NCI-H460 (cell line): ENCODE measurements around the gene KAZN. TPM values are rescaled to one million over a fixed set of nuclear protein-coding genes. Genes with fewer than 3 reads are reported as not detected.

Experiments
- DNase-seq: peaks from one replicate; pipeline ENCODE4 v3.0.0-alpha.2; 2016; ENCODE audit warnings: low read depth; ENCODE audit errors: extremely low read depth
- total RNA-seq: library from RNA; depleted of rRNA; stranded (reverse); fragments of >200 nt; shearing (Covaris generic); gene quantifications from 2 replicates; pipeline ENCODE4 v1.2.3, GENCODE V29; 2014

Gene KAZN
- total RNA-seq, 1 experiment from 2014 or later = 1.9 TPM

- no peak for DNase-seq
Measured at GRCh38 chr1:15110128-15110866, 511.8 kb downstream of the KAZN start.

DNA sequence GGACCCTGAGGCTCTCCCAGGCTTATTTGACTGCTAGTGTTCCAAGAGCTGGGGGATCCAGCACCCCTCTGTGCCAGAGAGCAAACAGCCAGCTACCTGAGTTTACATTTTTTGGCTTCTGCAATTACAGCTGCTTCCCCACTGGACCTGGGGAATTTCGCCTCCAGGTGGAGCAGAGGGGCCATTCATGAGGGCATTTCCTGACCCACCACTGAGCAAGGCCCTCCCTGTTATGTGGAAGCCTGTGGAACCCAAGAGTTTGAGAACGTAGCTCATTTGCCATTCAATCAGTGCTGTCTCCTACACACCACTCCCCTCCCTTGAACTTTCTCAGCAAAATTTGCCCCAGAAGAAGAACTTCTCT lies 512.4 kb downstream of the KAZN start:
- no peak for DNase-seq

DNA sequence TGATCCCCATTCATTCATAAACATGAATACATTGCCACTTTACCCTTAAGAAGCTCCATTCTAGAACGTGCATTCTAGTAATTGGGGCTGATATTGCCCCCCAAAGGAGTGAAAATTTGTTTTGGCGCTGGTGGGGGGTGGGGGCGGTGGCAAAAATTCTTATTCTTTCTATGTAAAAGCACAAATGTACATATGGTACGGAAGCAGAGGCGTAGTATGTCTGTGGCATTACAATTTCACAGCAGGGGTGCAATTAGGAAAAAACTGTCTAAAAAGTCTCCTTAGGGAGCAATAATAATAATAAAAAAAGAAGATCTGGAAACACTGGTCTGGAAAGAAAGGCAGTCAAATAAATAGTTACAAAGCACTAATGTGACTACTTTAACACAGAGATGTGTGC lies 514.7 kb downstream of the KAZN start:
- DNase-seq = no peak

DNA sequence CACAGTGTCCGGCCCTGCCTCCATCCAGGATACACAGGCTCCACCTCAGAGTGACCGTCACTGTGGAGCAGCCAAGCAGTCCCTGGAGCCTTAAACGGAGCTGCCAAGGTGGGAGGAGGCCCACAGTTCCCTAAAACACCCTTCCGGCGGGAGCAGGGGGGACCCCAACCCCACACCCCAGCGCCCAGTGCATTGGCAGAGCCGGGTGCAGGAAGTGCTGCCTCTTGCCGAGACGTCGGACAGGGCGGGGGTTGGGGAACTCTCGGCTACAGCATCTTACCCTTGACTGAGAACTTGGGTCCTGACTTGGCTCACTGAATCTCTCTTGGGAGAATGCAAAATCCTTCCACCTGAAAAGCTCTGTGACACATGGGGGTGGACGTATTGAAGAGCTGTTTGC lies 516.4 kb downstream of the KAZN start:
- no peak for DNase-seq

DNA sequence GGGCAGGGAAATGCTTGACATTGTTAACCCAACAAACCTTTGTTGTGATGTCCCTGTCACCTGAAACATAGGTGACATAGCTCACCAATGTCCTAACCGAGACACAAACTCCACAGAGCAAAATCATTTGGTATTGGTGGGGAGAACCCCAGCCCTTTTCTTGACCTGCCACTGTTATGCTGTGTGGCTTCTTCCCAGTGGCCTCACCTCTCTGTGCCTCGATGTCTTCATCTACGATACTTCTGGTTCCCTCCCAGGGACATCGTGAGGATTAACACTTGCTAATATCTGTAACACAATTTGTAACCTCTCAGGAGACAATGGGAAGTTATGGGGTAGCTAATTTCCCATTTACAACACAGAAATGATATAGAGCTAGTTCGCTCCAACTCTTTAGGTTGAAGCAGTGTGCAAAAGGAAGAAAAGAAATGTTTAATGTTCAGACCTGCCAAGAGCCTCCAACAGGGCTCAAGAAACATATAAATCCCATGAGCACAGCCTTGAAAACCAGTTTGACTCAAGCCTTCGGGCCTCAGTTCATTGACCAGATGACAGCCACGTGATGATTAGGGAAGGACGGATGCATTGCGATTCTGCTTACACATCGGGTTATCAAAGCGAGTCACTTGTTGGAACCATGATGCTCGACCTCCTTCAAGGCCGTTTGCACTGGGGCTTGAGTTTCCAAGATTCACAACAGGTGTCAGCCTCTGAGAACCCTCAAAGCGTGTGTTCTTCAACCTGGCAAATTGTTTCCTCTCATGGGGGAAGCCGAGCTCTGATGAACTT lies 517.3 kb downstream of the KAZN start:
- DNase-seq = no peak

DNA sequence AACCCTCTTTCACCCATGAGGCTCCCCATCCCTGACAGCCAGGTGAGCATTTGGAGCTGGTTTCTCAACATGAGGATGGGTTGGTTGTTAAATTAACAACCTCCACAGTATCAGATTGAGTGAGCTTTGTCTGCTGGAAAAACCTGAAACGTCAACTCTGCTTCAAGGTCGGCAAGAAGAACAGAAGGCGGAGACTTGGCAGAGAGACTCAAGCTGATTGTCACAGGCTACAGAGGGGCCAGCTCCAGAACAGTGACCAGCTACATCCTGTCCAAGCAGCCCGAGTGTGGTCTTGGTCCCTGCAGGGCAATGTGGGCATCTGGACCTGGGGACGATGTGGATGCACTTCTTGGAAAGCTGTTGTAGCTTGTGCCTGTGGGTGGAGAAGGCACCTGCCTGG lies 518.5 kb downstream of the KAZN start:
- no peak for DNase-seq

DNA sequence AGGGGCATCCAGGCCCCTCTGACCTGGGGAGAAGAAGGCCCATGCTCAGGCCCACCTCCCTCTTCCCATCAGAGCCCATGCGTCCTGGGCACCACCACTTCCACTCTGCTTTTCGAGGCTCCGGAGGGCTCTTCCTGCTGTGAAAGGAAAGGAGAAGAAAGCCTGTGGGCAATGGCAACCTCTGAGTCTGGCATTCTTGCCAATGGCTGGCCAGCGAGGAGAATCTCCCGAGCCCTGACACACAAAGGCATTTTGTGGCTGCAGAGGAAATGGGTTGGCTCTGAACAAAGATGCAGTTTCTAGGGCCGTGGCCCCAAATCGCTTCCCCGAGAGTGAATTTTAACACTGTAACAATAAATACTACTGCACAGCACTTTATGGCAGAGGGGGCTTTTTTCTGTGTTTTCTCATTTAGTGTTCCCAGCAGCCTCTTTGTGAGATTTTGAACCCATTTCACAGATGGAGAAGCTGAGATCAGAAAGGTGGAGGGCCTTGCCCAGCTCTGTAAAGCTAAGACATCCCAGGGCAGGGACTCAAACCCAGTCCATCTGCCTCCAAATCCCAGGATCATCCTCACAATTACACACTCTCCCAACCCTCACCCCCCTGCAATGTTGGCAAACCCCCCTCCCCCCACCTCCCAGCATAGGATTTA lies 519.3 kb downstream of the KAZN start:
- no peak for DNase-seq

DNA sequence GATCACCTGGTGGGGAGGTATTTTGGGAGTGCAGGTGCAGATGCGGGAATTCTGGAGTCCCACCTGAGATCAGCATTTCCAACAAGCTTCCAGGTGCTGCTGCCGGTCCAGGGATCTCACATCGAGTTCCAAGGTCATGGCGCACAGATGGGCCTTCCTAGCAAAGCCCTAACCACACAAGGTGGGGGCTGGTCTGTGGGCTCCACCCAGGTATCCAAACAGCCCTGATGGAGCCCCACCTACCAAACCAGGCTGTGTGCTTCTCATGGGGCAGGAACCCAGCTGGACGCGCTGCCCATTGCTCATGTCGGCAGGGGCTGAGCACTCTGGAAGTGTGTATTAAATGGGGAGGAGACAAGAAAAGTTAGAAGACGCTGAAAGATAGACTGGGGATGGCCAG lies 520.1 kb downstream of the KAZN start:
- no peak for DNase-seq

- no peak for DNase-seq
Measured at GRCh38 chr1:15120251-15120945, 521.9 kb downstream of the KAZN start.

DNA sequence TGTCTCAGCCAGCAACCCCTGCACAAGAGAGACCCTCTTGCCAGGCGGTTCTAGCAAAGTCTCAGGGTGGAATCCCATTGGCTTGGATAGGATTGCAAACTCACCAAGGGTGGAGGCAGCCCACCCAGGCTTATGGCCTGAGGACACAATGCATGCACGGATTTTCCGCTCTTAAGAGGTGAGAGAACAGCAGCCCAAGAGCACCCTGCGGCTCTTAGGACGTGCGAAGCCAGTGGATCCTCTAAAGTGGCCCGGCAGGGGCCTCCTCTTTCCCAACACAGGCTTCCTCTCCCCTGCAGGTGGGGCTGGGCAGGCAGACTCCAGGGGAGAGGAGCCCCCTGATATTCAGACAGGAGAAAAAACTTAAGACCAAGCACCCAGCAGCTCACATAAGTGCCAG lies 523.8 kb downstream of the KAZN start:
- no peak for DNase-seq

- DNase-seq = no peak
Measured at GRCh38 chr1:15123270-15123669, 524.8 kb downstream of the KAZN start.

- no peak for DNase-seq
Measured at GRCh38 chr1:15123925-15124324, 525.4 kb downstream of the KAZN start.

GRCh38 chr1:15124362-15125100 lies 526.0 kb downstream of the KAZN start:
- DNase-seq = no peak

DNA sequence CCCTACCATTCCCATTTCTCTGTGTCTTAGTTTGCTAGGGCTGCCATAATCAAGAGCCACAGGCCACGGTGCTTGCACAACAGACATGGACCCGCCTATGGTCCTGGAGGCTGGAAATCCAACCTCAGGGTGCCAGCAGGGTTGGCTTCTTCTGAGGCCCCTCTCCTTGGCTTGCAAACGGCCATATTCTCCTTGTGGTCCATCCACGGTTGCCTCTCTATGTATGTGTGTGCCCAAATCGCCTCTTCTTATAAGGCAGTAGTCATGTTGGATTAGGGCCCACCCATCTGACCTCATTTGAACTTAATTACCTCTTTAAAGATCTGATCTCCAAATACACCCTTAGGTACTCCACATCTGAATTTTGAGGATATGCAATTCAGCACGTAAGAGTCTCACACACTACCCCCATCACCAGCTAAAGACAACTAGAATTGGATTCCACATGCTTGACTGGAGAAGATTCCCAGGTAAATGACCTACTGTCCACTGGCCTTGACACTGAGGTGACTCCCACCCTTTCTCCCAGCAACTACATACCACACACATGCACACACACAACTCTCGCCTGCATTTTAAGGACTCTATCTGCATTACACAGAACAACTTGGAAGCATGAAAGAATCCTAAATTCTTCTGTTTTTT lies 526.7 kb downstream of the KAZN start:
- DNase-seq = no peak

GRCh38 chr1:15128077-15128476 lies 529.6 kb downstream of the KAZN start:
- DNase-seq = no peak

DNA sequence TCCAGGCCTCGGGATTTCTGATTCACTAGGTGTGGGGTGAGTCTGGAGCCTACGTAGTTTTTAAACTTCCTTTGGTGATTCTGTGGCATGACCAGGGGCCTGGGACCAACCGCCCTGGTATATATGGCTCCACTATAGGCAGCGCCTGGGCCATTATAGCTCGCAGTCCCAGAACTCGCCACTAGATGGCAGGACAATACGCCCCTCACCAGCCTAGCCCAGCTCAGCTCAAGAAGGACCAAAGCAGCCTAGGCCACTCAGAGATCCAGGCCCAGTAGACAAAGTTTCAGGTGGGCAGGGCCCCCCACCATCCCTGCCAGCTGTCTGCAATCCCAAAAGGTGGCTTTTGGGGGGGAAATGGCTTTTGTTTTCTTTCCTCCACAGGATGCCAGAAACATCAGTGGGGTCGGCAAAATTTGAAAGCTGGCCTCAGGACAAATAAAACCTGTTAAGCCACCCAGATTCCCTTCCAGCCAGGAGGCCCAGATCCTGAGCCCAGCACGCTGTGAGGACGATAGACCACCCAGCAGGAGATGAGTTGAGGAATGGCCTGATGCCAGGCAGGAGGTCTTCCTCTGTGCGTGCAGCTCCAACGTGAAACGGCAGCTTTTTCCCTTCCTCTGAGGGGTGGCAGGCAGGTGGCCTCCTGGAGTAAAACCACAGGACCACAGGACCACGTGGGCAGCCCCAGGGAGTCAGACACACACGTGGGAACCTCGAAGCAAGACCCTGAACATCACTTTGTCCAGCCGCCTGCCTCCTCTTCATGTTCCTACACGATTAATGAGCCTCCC lies 530.2 kb downstream of the KAZN start:
- DNase-seq = peak; percentile 60

- DNase-seq = no peak
Measured at GRCh38 chr1:15129944-15130343, 531.5 kb downstream of the KAZN start.

GRCh38 chr1:15130607-15131006 lies 532.1 kb downstream of the KAZN start:
- DNase-seq = no peak

DNA sequence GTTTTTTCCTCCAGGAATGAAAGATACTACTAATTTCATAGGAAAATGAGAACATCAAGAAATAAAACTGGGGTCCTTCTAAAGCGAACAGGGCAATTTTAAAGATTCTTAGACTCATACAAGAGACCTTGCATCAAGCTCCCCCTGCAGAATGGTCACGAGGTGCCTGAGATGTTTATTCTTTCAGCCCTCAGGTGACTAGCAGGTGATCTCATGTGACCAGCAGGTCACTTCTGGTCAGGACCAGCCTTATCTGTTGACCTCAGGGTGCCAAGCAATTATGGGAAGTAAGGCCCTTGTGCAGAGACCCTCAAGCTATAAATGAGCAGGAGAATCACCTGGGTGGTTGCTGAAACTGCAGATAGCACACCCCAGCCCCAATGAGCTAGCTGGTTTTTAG lies 534.5 kb downstream of the KAZN start:
- no peak for DNase-seq
